OCI-LY7 (cell line): Measurements from ENCODE around the gene LPAR3. TPM values are rescaled to one million over a fixed set of nuclear protein-coding genes. Genes with fewer than 3 reads are reported as not detected.

Source experiments
- BruUV-seq: library from RNA; stranded (reverse); fragments of 400-500 nt; replicated peaks from 2 replicates; lab custom pipeline; 2021; lab: Mats Ljungman, UMichigan
- CTCF ChIA-PET: fragments of 300-600 bp; sonication (Branson Sonifier 250); formaldehyde crosslinking; loops from one replicate; lab custom pipeline; 2022; ENCODE audit warnings: antibody characterized with exemption; ENCODE audit not compliant: unreplicated experiment; lab: Charles Lee
- POLR2A ChIA-PET: fragments of 300-600 bp; sonication (Branson Sonifier 250); formaldehyde crosslinking; loops from one replicate; lab custom pipeline; 2022; ENCODE audit warnings: antibody characterized with exemption; lab: Charles Lee
- DNase-seq: peaks from one replicate; pipeline ENCODE4 v3.0.0-alpha.2; 2015; ENCODE audit warnings: low spot score
- H2AFZ ChIP-seq: fragments of 200-600 bp; sonication (generic), shearing (Covaris generic); 2 replicates; pipeline ENCODE4 v1.6.1; 2014; ENCODE audit warnings: mild to moderate bottlenecking, antibody characterized with exemption, low read length, moderate library complexity
- H3K27ac ChIP-seq: fragments of 200-600 bp; sonication (generic); 2 replicates; pipeline ENCODE4 v1.5.1; 2014; ENCODE audit warnings: mixed run types, low read depth, mild to moderate bottlenecking, moderate library complexity, low read length, inconsistent platforms; ENCODE audit not compliant: poor library complexity, severe bottlenecking
- H3K36me3 ChIP-seq: fragments of 200-600 bp; sonication (generic); 2 replicates; pipeline ENCODE4 v1.6.1; 2014; ENCODE audit warnings: mild to moderate bottlenecking, antibody characterized with exemption, low read length, moderate library complexity, mixed read lengths; ENCODE audit not compliant: insufficient read depth
- H3K4me1 ChIP-seq: fragments of 200-600 bp; sonication (generic); 2 replicates; pipeline ENCODE4 v1.5.1; 2014; ENCODE audit warnings: mild to moderate bottlenecking, low read length; ENCODE audit not compliant: insufficient read depth, poor library complexity, severe bottlenecking
- H3K4me2 ChIP-seq: fragments of 200-600 bp; sonication (generic); 2 replicates; pipeline ENCODE4 v1.6.1; 2014; ENCODE audit warnings: mild to moderate bottlenecking, low read length
- H3K4me3 ChIP-seq: fragments of 200-600 bp; sonication (generic); 2 replicates; pipeline ENCODE4 v1.5.1; 2014; ENCODE audit warnings: mild to moderate bottlenecking, low read depth, low read length; ENCODE audit not compliant: poor library complexity, severe bottlenecking
- H3K79me2 ChIP-seq: fragments of 200-600 bp; sonication (generic); 2 replicates; pipeline ENCODE4 v1.6.1; 2016; ENCODE audit warnings: low read depth, mild to moderate bottlenecking, low read length, moderate library complexity, mixed read lengths; ENCODE audit not compliant: insufficient read depth
- H3K9me2 ChIP-seq: fragments of 200-600 bp; sonication (generic); 2 replicates; pipeline ENCODE4 v1.6.1; 2016; ENCODE audit warnings: mild to moderate bottlenecking, low read length, mixed read lengths; ENCODE audit not compliant: insufficient read depth
- H3K9me3 ChIP-seq: fragments of 200-600 bp; sonication (generic); 2 replicates; pipeline ENCODE4 v1.6.1; 2014; ENCODE audit warnings: mild to moderate bottlenecking, mixed run types, low read length, mixed read lengths
- H4K20me1 ChIP-seq: fragments of 200-600 bp; sonication (generic); 2 replicates; pipeline ENCODE4 v1.6.1; 2014; ENCODE audit warnings: mild to moderate bottlenecking, antibody characterized with exemption, low read length, moderate library complexity, mixed read lengths; ENCODE audit not compliant: insufficient read depth
- EZH2phosphoT487 ChIP-seq: fragments of 200-600 bp; sonication (generic); IDR thresholded peaks from 2 replicates; pipeline ENCODE4 v1.6.1; 2018; ENCODE audit warnings: low read depth, borderline replicate concordance, mild to moderate bottlenecking, mixed run types, antibody characterized with exemption, low read length, moderate library complexity, mixed read lengths
- intact Hi-C: fragments of 100-400 bp; cut with micrococcal nuclease; formaldehyde crosslinking; loops from one replicate; pipeline ENCODE4 v1.10.0; 2022; ENCODE audit not compliant: unreplicated experiment
- total RNA-seq, 2 experiments: library from RNA; depleted of rRNA in 1 of 2; stranded (reverse); fragments of >200 nt in 1 of 2; shearing (Covaris generic) in 1 of 2; gene quantifications; 2 replicates each; pipeline ENCODE4 v1.2.3, GENCODE V29; 2014 to 2022
- TF ChIP-seq, protein P1 (sequence below): fragments of 200-600 bp; sonication (generic); conservative IDR thresholded peaks from 2 replicates; pipeline ENCODE4 v1.5.1; 2014; ENCODE audit warnings: mild to moderate bottlenecking, antibody characterized with exemption, low read length, moderate library complexity, mixed read lengths

The LPAR3 gene
- total RNA-seq, 2 experiments from 2014 or later: not detected

GRCh38 chr1:84939761-84940160 is 46.8 kb upstream of the LPAR3 start:
- intact Hi-C loops: loop anchor here (5.0 kb wide), 1 partner anchor 167 kb away; no protein-coding TSS in a partner anchor
- BruUV-seq: no TSS peak
- Histone ChIP-seq H3K36me3 (peaks cover 59% of the 10 kb centered on the region), H3K27ac (no peak overlapping the region), H3K79me2 (no peaks in the 10 kb centered on the region), H3K9me3 (no peaks in the 10 kb centered on the region), H2AFZ (no peak overlapping the region), H4K20me1 (no peaks in the 10 kb centered on the region; the same call in 1 of the 2 replicates), H3K4me3 (no peak overlapping the region), H3K4me2 (no peak overlapping the region), H3K9me2 (no peaks in the 10 kb centered on the region), H3K4me1 (peaks cover 4% of the 10 kb centered on the region)
- no peak for DNase-seq
- CTCF ChIA-PET: no interaction called here
- TF ChIP-seq, protein P1, sequence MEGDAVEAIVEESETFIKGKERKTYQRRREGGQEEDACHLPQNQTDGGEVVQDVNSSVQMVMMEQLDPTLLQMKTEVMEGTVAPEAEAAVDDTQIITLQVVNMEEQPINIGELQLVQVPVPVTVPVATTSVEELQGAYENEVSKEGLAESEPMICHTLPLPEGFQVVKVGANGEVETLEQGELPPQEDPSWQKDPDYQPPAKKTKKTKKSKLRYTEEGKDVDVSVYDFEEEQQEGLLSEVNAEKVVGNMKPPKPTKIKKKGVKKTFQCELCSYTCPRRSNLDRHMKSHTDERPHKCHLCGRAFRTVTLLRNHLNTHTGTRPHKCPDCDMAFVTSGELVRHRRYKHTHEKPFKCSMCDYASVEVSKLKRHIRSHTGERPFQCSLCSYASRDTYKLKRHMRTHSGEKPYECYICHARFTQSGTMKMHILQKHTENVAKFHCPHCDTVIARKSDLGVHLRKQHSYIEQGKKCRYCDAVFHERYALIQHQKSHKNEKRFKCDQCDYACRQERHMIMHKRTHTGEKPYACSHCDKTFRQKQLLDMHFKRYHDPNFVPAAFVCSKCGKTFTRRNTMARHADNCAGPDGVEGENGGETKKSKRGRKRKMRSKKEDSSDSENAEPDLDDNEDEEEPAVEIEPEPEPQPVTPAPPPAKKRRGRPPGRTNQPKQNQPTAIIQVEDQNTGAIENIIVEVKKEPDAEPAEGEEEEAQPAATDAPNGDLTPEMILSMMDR: no peak
- TF ChIP-seq EZH2phosphoT487: no peak
- POLR2A ChIA-PET: no interaction called here

DNA sequence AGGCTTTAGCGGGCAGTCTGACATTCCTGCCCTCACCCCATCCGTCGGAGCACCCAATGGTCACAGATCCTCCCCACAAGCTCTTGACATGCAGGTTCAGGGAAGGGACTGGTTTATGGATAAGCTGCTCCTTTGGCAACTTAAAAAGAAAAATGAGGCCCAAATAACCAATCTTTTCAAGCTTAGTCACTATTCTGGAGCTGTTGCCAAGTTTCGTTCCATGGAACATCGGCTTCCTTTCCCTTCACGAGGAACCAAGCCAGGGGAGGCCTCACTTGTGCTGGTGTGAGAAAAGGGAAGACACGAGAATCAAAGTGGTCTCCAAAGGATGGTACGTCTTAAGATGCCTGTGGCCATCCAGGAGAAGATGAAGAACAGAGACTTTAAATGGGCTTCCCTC is 46.1 kb upstream of the LPAR3 start:
- H3K79me2 ChIP-seq: no peaks in the 10 kb centered on the region
- no peak for DNase-seq
- TF ChIP-seq, protein P1: no peak
- TF ChIP-seq EZH2phosphoT487: no peak
- no peaks in the 10 kb centered on the region for H3K9me3 ChIP-seq
- peaks cover 61% of the 10 kb centered on the region for H3K36me3 ChIP-seq
- BruUV-seq: no TSS peak
- ChIA-PET POLR2A (interaction anchor here (0.5 kb wide), 1 partner anchor 81 kb away, joined by 5 read pairs; no protein-coding TSS in a partner anchor), CTCF (no interaction called here)
- H3K4me2 ChIP-seq: no peak overlapping the region
- intact Hi-C loops: loop anchor here (5.0 kb wide), 1 partner anchor 167 kb away; no protein-coding TSS in a partner anchor
- H3K27ac ChIP-seq: no peak overlapping the region
- no peaks in the 10 kb centered on the region for H3K4me1 ChIP-seq
- no peaks in the 10 kb centered on the region; the same call in 1 of the 2 replicates for H4K20me1 ChIP-seq
- H2AFZ ChIP-seq: no peak overlapping the region
- no peaks in the 10 kb centered on the region for H3K9me2 ChIP-seq
- H3K4me3 ChIP-seq: no peak overlapping the region

GRCh38 chr1:84936116-84936810 is 43.3 kb upstream of the LPAR3 start:
- DNase-seq: peak; percentile 62
- no peaks in the 10 kb centered on the region; the same call in 1 of the 2 replicates for H4K20me1 ChIP-seq
- no peaks in the 10 kb centered on the region for H3K9me3 ChIP-seq
- CTCF ChIA-PET: interaction anchor here (1.9 kb wide), 1 partner anchor 9 kb away, joined by 8 read pairs; no protein-coding TSS in a partner anchor
- H3K79me2 ChIP-seq: no peaks in the 10 kb centered on the region
- intact Hi-C loops: loop anchor here (5.0 kb wide), 1 partner anchor 164 kb away; no protein-coding TSS in a partner anchor
- POLR2A ChIA-PET: interaction anchor here (0.6 kb wide), 1 partner anchor 44 kb away, joined by 3 read pairs; no protein-coding TSS in a partner anchor
- H3K36me3 ChIP-seq: peaks cover 66% of the 10 kb centered on the region
- no peak overlapping the region for H3K4me2 ChIP-seq
- BruUV-seq: no TSS peak
- no peak overlapping the region for H3K4me3 ChIP-seq
- no peak overlapping the region for H3K27ac ChIP-seq
- no peak overlapping the region for H2AFZ ChIP-seq
- no peak for TF ChIP-seq EZH2phosphoT487
- TF ChIP-seq, protein P1: peak; percentile 98
- no peaks in the 10 kb centered on the region for H3K4me1 ChIP-seq
- no peaks in the 10 kb centered on the region for H3K9me2 ChIP-seq
